Upper lobe of right lung (tissue), 1 donor: ENCODE data around the gene ANKRD27. TPM values are rescaled to one million over a fixed set of nuclear protein-coding genes. Genes with fewer than 3 reads are reported as not detected.

Experiments
- ATAC-seq: fragments of 200-7000 bp; cut with Tn5 transposase; one replicate; pipeline ENCODE4 v1.9.1; 2020; ENCODE audit warnings: mild to moderate bottlenecking, moderate library complexity
- DNase-seq: peaks from one replicate; pipeline ENCODE4 v3.0.0-alpha.2; 2020
- H3K27ac ChIP-seq: fragments of 200-600 bp; one replicate; pipeline ENCODE4 v1.8.0; 2022
- H3K27me3 ChIP-seq: fragments of 200-600 bp; one replicate; pipeline ENCODE4 v1.8.0; 2022; ENCODE audit warnings: mild to moderate bottlenecking
- H3K36me3 ChIP-seq: fragments of 200-600 bp; one replicate; pipeline ENCODE4 v1.8.0; 2022
- H3K4me1 ChIP-seq: fragments of 200-600 bp; one replicate; pipeline ENCODE4 v1.8.0; 2022
- H3K4me3 ChIP-seq: fragments of 200-600 bp; one replicate; pipeline ENCODE4 v1.8.0; 2022; ENCODE audit warnings: mild to moderate bottlenecking
- H3K9me3 ChIP-seq: fragments of 200-600 bp; one replicate; pipeline ENCODE4 v1.8.0; 2022
- CTCF ChIP-seq: fragments of 200-600 bp; IDR thresholded peaks from one replicate; pipeline ENCODE4 v1.8.0; 2022; ENCODE audit warnings: antibody characterized with exemption
- intact Hi-C: fragments of 100-400 bp; cut with DNase I; formaldehyde crosslinking; loops from one replicate; pipeline ENCODE4 v1.11.0; 2022
- total RNA-seq: library from RNA; stranded (reverse); fragmentation: NEBNext Ultra II Directional; extraction: Animal tissue kit (Norgen Biotek cat#: 25700); gene quantifications from one replicate; pipeline ENCODE4 v1.2.1, GENCODE V29; 2021
- donor health status: DM: no; HTN: yes; CAD: no; lungs with severe emphysema.

The ANKRD27 gene
- total RNA-seq, 1 donor from 2014 or later = 35.6 TPM

- intact Hi-C loops = no loop called here
- peaks cover 30% of the 10 kb centered on the region for H3K4me1 ChIP-seq
Observed at GRCh38 chr19:32672841-32673240, 2.1 kb downstream of the ANKRD27 start.

GRCh38 chr19:32671883-32672593 lies 2.9 kb downstream of the ANKRD27 start:
- ATAC-seq (no peak), DNase-seq (no peak)
- intact Hi-C loops = no loop called here
- H3K36me3 ChIP-seq = peaks cover 6% of the 10 kb centered on the region
- peaks cover 30% of the 10 kb centered on the region for H3K4me1 ChIP-seq
- H3K27ac ChIP-seq = no peak overlapping the region
- H3K9me3 ChIP-seq = no peaks in the 10 kb centered on the region
- H3K27me3 ChIP-seq = peaks cover 14% of the 10 kb centered on the region
- H3K4me3 ChIP-seq = no peak overlapping the region
- no peak for TF ChIP-seq CTCF

More at GRCh38 chr19:32672841-32673240, 2.1 kb downstream of the ANKRD27 start:
- no peak for TF ChIP-seq CTCF
- no peak for ATAC-seq
- H3K9me3 ChIP-seq = no peaks in the 10 kb centered on the region
- H3K36me3 ChIP-seq = no peaks in the 10 kb centered on the region
- no peak for DNase-seq
- H3K27ac ChIP-seq = no peak overlapping the region
- H3K4me3 ChIP-seq = no peak overlapping the region
- H3K27me3 ChIP-seq = peaks cover 22% of the 10 kb centered on the region

GRCh38 chr19:32669310-32669709 lies 5.7 kb downstream of the ANKRD27 start:
- Histone ChIP-seq H3K4me1 (peaks cover 18% of the 10 kb centered on the region), H3K4me3 (no peak overlapping the region), H3K27me3 (no peaks in the 10 kb centered on the region), H3K36me3 (peaks cover 11% of the 10 kb centered on the region), H3K27ac (no peak overlapping the region), H3K9me3 (no peaks in the 10 kb centered on the region)
- no peak for TF ChIP-seq CTCF
- DNase-seq (no peak), ATAC-seq (no peak)
- intact Hi-C loops = no loop called here

- DNase-seq = no peak
- no peak for TF ChIP-seq CTCF
- no peak overlapping the region for H3K27ac ChIP-seq
- peaks cover 11% of the 10 kb centered on the region for H3K36me3 ChIP-seq
- H3K4me3 ChIP-seq = no peak overlapping the region
- intact Hi-C loops = no loop called here
- peaks cover 11% of the 10 kb centered on the region for H3K4me1 ChIP-seq
- H3K9me3 ChIP-seq = no peaks in the 10 kb centered on the region
- no peak for ATAC-seq
- H3K27me3 ChIP-seq = no peaks in the 10 kb centered on the region
Observed at GRCh38 chr19:32666084-32666483, 8.9 kb downstream of the ANKRD27 start.

- Histone ChIP-seq H3K4me3 (no peak overlapping the region), H3K27me3 (no peaks in the 10 kb centered on the region), H3K36me3 (peaks cover 15% of the 10 kb centered on the region), H3K9me3 (no peaks in the 10 kb centered on the region), H3K4me1 (no peaks in the 10 kb centered on the region), H3K27ac (no peak overlapping the region)
- peak; percentile 30 for ATAC-seq
- no peak for TF ChIP-seq CTCF
- no peak for DNase-seq
- intact Hi-C loops = no loop called here
Observed at GRCh38 chr19:32662186-32662585, 12.8 kb downstream of the ANKRD27 start.
